Activated T-helper 9 cell treated with anti-CD3 and anti-CD28 coated beads, Interleukin-2, amount 50 U/mL, for 16 hours (primary cell): ENCODE results near the gene F2R.
"Not testable (repeated sequence)": the region's sequence is repeated elsewhere in the genome, so short reads cannot be mapped to it uniquely, and the experiment has no call there.

Experiments used
- DNase-seq: peaks from one replicate; pipeline ENCODE4 v3.0.0-alpha.2; 2020; ENCODE audit warnings: low read depth

Gene F2R

DNA sequence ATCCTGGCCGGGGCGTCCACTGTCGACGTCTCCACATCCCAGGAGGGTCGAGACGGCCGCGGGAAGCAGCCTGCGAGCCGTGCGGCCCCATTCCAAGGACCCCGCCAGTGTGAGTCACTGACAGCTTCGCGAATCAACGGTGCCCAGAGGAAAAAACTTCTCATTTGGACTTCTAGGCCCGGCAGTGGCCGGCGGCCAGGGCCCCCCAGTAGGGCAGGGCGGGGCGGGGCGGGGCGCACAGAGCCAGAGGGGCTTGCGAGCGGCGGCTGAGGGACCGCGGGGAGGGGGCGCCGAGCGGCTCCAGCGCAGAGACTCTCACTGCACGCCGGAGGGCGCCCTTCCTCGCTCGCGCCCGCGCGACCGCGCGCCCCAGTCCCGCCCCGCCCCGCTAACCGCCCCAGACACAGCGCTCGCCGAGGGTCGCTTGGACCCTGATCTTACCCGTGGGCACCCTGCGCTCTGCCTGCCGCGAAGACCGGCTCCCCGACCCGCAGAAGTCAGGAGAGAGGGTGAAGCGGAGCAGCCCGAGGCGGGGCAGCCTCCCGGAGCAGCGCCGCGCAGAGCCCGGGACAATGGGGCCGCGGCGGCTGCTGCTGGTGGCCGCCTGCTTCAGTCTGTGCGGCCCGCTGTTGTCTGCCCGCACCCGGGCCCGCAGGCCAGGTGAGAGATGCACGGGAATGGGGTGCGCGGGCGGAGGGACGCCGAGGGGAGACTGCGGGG, at the start of gene F2R:
Gene F2R (plus strand): TSS at position 391 of the 720 bp plus-strand sequence. CDS start 182 bp downstream, at position 573.
- DNase-seq: peak; percentile 47

DNA sequence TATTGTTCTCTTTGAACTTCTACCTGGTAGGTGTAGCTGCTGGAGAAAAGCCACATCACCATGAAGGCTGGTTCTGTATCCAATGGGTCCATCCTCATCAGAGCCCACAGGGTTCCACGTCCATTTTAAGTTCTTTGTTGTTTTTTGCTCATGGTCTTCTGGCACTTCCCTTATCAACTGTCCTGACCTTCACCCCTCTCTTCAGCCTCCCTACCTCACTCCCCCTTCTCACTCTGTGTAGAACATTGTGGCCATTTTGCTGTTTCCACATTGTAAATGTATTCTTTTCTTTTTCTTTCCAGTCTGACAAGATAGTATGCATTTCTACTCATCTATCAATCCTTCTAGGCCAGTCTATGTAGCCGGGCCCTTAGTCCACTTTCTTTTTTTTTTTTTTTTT, 48.4 kb upstream of the F2R start:
- no peak for DNase-seq

DNA sequence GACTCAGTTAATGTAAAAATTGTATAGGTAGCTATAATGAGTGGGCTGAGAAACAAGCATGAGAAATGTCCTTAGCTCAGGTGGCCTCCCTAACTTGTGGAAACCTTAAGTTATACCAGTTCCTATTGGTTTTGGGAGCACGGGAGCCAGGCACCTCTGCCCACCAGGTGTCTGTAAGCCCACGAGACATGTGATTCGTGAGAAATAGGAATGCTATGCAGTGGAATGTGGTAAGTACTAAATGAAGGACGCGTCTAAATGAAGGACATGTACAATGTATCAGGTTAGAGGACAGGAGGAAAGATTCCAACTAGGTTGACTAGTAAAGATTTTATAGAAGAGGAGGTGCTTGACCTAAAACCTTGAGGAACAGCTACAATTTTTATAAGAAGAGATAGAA, 46.7 kb upstream of the F2R start:
- DNase-seq: no peak

DNA sequence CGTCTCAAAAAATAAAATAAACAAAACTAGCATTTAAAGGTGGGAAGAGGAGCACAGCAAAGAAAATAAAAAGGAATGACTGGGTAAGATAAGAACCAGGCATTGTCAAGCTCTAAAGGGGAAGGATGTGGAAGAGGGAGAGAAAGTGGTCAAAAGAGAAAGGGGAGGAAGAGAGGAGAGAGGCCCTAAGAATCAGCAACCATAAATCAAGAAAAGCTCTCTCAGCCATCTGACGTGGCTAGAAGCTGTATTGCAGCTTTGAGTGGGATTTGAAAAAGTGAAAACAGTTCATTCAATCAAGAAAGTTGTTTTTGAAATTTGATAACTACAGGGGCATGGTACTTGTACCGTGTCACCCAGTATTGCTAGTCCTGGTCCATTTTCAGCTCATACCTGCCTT, 45.4 kb upstream of the F2R start:
- DNase-seq: no peak

DNA sequence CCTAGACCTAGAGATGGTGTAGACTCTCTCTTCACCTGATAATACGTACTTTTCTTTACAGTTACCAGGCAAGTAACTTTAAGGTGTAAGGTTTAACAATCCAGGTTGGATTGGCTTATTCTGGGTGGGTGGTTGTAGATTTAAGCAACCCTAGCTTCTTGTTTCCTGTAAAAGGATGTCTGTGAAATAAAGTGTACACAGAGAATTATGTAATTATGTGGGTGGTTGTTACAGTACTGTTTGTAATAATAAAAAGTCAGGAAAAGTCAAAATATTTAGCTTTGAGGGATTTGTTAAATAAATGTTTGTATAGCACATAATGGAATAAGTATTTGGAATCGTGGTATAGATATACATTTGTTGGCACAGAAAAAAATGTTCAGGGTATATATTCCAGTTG, 43.7 kb upstream of the F2R start:
- no peak for DNase-seq

DNA sequence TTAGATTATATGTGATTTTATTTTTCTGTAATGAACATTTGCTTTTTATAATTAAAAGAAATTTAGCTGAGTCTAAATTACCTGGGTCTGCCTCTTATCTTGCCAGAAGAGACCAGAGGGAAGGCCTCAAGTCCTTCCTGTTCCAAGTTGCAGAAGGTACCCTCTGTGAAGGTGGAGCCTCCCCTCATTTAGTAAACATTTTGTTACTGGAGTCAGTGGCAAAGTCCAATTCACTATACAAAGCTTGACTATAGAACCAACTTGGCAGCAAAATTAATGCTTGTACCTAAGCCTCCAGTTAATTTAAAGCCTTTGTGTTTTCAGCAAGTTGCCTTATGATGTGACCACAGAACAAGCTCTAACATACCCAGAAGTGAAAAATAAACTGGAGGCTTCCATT, 42.8 kb upstream of the F2R start:
- DNase-seq: no peak

- DNase-seq: no peak
Measured at GRCh38 chr5:76674330-76675066, 41.4 kb upstream of the F2R start.

DNA sequence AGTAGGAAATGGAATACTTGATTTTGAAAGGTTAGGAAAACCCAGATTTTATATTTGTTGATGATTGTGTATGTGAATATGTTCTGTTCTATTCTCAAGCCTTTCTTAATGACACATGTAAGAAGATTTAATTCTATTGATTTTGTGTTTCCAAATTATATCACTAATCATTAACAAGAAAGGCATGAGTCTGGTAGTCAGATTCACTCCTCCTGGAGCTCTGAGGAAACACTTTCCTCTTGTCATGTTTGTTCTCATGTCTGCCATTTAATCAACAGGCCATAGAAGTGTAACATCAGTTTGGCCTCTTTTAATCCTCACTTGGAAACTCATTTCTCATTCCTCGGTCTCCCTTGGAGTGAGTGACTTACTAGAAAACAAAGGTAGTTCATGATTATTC, 40.6 kb upstream of the F2R start:
- DNase-seq: no peak

- no peak for DNase-seq
Measured at GRCh38 chr5:76677849-76678472, 38.0 kb upstream of the F2R start.

- no peak for DNase-seq
Measured at GRCh38 chr5:76679231-76679630, 36.7 kb upstream of the F2R start.

DNA sequence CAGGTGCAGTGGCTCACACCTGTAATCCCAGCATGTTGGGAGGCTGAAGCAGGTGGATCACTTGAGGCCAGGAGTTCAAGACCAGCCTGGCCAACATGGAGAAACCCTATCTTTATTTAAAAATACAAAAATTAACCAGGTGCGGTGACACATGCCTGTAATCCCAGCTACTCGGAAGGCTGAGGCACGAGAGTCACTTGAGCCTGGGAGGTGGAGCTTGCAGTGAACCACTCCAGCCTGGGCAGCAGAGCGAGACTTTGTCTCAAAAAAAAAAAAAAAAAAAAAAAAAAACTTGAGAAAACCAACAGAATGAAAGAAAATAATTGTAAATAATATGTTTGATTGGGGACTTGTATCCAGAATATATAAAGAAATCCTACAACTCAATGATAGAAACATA, 35.1 kb upstream of the F2R start:
- not testable (repeated sequence) for DNase-seq

DNA sequence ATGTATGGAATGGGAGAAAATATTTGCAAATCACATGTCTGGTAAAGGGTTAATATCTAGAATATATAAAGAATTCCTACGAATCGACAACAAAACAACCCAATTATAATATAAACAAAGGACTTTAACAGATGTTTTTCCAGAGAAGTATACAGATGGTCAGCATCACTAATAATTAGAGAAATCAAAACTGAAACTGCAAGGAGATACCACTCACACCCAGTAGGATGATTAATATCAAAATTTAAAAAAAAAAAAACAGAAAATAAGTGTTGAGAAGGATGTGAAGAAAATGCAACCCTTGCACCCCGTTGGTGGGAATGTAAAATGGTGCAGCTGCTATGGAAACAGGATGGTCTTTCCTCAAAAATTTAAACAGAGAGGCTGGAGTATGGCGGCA, 34.6 kb upstream of the F2R start:
- no peak for DNase-seq

DNA sequence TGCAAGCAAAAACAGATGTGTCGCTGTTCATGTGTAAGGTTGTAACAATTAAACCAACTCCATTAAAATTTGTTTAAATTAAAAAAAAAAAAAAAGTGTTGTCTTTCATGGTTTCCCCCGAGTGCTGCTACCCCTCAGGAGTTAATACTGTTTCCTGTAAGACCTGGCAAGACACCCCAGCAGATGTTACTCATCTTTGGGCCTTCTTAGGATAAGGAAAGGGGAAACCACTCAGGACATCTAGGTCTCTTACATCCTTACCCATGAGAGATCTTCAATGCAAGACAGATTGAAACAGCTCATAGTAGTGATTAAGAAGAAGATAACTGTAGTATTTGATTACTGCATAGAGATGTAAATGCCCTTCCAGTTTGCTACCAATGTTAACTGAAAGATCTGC, 33.5 kb upstream of the F2R start:
- DNase-seq: no peak

GRCh38 chr5:76683816-76684731, 31.9 kb upstream of the F2R start:
- no peak for DNase-seq

- no peak for DNase-seq
Measured at GRCh38 chr5:76684756-76685519, 31.0 kb upstream of the F2R start.

DNA sequence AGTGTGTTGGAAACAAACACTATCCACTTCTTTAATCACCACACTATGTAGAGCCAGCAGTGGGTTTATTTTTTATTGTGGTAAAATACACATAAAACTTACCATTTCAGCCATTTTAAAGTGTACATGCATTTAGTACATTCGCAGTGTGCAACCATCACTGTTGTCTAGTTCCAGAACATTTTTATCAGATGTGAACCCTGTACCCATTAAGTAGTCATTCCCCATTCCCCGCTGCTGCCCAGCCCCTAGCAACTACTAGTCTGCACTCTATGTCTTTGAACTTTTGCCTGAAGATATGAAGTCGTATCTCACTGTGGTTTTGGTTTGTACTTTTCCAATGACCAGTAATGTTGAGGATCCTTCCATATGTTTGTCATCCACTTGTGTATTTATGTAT, 30.2 kb upstream of the F2R start:
- no peak for DNase-seq

GRCh38 chr5:76688212-76688611, 27.7 kb upstream of the F2R start:
- DNase-seq: no peak

- no peak for DNase-seq
Measured at GRCh38 chr5:76688836-76689235, 27.1 kb upstream of the F2R start.

DNA sequence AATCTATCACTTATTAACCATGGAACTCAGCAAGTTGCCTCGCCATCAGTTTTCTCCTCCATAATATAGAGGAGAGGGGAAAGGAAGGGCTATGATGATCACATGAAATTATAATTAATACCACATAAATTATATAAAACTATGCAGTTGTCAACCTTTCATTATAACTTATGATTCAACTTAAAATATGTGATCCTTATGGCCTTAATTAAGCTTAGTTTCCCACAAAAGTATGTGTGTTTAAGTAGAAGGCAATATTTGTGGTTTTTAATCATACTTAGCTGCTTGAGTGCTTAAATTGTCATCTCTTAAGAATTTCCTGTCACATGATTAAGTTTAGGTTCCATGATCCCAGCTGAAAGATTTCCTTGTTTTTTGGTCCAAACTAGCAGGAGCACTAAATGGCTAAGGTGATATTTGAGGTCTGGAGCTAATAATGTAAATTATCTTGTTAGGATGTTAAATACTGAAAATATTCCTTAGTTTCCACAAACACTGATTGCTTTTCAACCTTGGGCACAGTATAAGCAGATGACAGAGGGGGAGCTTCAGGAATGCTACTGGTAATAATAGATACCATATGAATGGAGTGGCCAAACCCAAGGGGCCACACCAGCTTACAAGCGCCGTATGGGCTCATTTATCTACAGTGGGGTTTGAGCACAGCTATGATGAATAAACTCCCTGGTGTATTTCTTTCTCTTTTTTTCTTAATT, 26.4 kb upstream of the F2R start:
- no peak for DNase-seq

GRCh38 chr5:76690037-76690679, 25.8 kb upstream of the F2R start:
- no peak for DNase-seq
